ENCODE results near the gene LRRC53.

The LRRC53 gene, protein sequence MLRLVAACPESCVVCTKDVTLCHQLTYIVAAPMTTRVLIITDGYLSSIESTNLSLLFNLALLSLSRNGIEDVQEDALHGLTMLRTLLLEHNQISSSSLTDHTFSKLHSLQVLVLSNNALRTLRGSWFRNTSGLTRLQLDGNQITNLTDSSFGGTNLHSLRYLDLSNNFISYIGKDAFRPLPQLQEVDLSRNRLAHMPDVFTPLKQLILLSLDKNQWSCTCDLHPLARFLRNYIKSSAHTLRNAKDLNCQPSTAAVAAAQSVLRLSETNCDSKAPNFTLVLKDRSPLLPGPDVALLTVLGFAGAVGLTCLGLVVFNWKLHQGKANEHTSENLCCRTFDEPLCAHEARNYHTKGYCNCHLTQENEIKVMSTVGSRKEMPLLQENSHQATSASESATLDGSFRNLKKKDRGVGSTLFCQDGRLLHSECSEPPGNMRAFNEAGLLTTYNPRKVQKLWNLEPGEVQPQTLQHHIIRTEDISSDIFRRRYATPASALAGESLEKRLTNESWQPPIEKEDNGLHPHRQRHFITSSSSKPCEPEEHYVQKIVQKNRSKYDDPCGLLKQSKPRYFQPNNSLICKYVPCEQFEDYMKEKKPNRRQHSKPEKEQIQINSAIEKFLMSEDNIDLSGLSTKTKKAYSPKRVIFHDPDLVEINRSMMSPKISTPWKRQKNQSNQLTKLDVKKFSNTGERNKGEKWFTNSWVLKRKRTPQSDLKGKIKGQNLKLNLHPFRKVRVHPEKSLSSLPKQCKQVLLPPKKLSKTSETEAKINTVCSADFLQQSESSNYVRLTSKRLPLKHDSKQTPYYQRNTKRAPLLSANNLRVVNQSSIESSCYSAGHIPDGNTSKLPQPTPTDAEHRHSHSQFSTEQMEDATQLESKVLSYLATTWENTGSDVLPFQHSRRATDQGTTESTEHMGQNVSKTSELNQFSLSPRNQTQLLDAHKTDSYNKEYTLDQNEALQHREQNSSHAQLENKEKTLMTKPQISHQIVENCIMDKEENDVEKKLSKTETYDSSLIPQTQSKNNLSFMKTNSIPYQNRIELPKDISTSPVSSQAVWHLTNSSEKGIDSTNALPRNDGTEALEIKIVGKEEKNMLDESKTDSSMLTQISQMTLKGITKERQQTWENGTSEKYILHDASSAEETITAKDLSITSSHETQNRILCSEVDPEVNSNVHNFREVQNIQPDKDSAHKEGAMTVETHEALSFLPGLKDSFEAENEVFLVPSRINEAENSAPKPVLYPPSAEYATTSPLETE

DNA sequence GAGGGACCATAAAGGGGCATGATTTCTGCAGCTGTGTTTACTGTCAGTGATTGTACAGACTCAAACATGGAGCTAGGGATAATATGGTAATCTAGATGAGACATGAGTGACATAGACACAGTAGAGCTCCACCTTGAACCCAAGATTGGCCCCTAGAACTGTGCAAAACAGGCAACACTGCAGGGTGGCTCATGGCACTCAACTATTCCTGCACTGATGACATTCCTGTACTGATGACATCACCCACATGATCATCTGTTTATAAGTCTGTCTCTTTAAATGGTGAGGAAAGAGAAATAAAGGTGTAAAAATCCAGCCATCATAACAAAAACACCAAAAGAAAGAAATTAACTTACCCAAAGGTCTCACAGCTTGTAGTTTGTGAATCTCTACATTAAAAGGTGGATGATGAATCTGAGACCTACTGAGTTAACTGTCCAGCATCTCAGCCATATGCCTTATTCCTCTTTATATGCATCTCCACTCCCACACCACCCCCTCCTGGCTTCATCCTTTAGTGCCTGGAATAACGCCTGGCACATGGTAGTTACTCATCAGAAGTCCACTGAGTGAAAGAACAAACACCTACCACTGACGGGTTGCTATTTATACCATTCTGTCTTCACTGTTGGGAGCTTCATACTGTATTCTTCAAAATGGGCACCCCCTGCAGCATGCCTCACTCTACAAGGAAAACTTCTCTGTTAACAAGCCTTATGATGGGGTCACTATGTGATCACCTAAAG lies at the start of gene LRRC53:
LRRC53 (minus strand) TSS at position 442 of the 746 bp plus-strand sequence. CDS start 29,262 bp downstream, outside the sequence.
- DNase-seq (ENCODE audit: low spot score) (no peak), ATAC-seq (ENCODE audit: low read depth) (no peak)
- Histone ChIP-seq H3K27ac (ENCODE audit: poor library complexity, severe bottlenecking) (no peak within 1 kb of the TSS), H3K4me1 (ENCODE audit: insufficient read depth, poor library complexity, severe bottlenecking) (no peaks in the 10 kb centered on the region), H3K4me3 (ENCODE audit: severe bottlenecking) (no peak within 1 kb of the TSS), H3K9me3 (ENCODE audit: severe bottlenecking) (no peaks in the 10 kb centered on the region), H3K36me3 (ENCODE audit: low read depth) (no peaks in the 10 kb centered on the region), H3K27me3 (ENCODE audit: insufficient read depth, poor library complexity, severe bottlenecking) (peaks cover 3% of the 10 kb centered on the region)
- TF ChIP-seq CTCF (IDR thresholded peaks at IDR 0.05; ENCODE audit: poor library complexity, severe bottlenecking): no peak

- ATAC-seq (ENCODE audit: low read depth) (no peak), DNase-seq (ENCODE audit: low spot score) (no peak)
- Histone ChIP-seq H3K4me1 (ENCODE audit: insufficient read depth, poor library complexity, severe bottlenecking) (no peaks in the 10 kb centered on the region), H3K27ac (ENCODE audit: poor library complexity, severe bottlenecking) (no peak overlapping the region), H3K27me3 (ENCODE audit: insufficient read depth, poor library complexity, severe bottlenecking) (no peaks in the 10 kb centered on the region), H3K4me3 (ENCODE audit: severe bottlenecking) (no peak overlapping the region), H3K9me3 (ENCODE audit: severe bottlenecking) (no peaks in the 10 kb centered on the region), H3K36me3 (ENCODE audit: low read depth) (no peaks in the 10 kb centered on the region)
- no peak for TF ChIP-seq CTCF (IDR thresholded peaks at IDR 0.05; ENCODE audit: poor library complexity, severe bottlenecking)
Observed at GRCh38 chr1:74549932-74550331, 37.5 kb upstream of the LRRC53 start.

DNA sequence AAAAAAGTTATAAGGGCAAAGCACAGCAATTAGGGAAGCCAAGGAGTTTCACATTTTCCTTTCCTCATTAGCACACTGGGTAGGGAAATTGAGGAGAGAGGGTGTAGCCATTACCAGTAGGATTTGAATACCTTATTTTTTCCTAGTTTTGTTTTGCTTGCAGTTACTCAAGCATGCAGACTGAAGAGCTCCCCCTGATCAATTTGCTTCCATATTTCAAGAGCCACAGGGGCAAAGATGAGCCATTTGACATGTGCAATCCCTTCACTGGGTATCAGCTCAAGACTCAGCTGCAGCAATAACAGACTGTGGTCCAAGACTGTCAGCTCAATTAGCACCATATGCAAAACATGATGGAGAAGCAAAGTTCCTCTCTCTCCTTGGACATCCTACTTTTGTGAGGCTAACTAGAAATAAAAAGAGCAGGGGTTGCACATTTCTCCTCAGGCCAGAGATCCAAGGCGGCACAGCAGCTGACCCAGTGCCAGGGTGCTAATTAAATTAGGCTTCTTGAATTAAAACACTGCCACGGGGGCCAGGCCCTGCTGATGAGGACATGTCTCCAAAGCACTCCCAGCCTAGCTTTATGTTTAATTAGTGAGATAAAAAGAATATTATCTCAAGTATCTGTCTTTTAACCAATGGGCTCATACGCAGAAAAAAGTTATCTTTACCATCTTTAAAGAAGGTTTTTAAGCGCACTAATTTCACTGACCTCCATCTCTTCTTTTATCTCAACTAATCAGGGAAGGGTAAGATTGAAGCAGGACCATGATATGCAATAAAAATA lies 36.7 kb upstream of the LRRC53 start:
- Histone ChIP-seq H3K4me3 (ENCODE audit: severe bottlenecking) (no peak overlapping the region), H3K27me3 (ENCODE audit: insufficient read depth, poor library complexity, severe bottlenecking) (no peaks in the 10 kb centered on the region), H3K4me1 (ENCODE audit: insufficient read depth, poor library complexity, severe bottlenecking) (no peaks in the 10 kb centered on the region), H3K36me3 (ENCODE audit: low read depth) (no peaks in the 10 kb centered on the region), H3K9me3 (ENCODE audit: severe bottlenecking) (no peaks in the 10 kb centered on the region), H3K27ac (ENCODE audit: poor library complexity, severe bottlenecking) (no peak overlapping the region)
- no peak for DNase-seq (ENCODE audit: low spot score)
- no peak for ATAC-seq (ENCODE audit: low read depth)
- no peak for TF ChIP-seq CTCF (IDR thresholded peaks at IDR 0.05; ENCODE audit: poor library complexity, severe bottlenecking)

- DNase-seq (ENCODE audit: low spot score): no peak
- ATAC-seq (ENCODE audit: low read depth): no peak
- TF ChIP-seq CTCF (IDR thresholded peaks at IDR 0.05; ENCODE audit: poor library complexity, severe bottlenecking): no peak
- Histone ChIP-seq H3K9me3 (ENCODE audit: severe bottlenecking) (no peaks in the 10 kb centered on the region), H3K4me1 (ENCODE audit: insufficient read depth, poor library complexity, severe bottlenecking) (no peaks in the 10 kb centered on the region), H3K27ac (ENCODE audit: poor library complexity, severe bottlenecking) (no peak overlapping the region), H3K4me3 (ENCODE audit: severe bottlenecking) (no peak overlapping the region), H3K36me3 (ENCODE audit: low read depth) (no peaks in the 10 kb centered on the region), H3K27me3 (ENCODE audit: insufficient read depth, poor library complexity, severe bottlenecking) (no peaks in the 10 kb centered on the region)
Observed at GRCh38 chr1:74545821-74546220, 33.4 kb upstream of the LRRC53 start.

Data from RWPE2 (cell line).